Activated CD8-positive, alpha-beta memory T cell treated with anti-CD3 and anti-CD28 coated beads, Interleukin-2, amount 10 ng/mL, durations not matched to agents 7 days and 5 days (primary cell): Measurements from ENCODE around the gene MRPL9. TPM values are rescaled to one million over a fixed set of nuclear protein-coding genes. Genes with fewer than 3 reads are reported as not detected.
A peak's percentile ranks its signal among the peaks of the same experiment; 100 is the strongest.

Source experiments
- ATAC-seq: fragments of 150-1000 bp; cut with Tn5 transposase; one replicate; pipeline ENCODE4 v1.10.0; 2021; ENCODE audit warnings: moderate library complexity
- CTCF ChIA-PET: fragments of 350-600 bp; sonication (Branson Sonifier 250); formaldehyde crosslinking; loops from one replicate; lab custom pipeline; 2021; ENCODE audit warnings: antibody characterized with exemption; lab: Charles Lee
- DNase-seq: peaks from one replicate; pipeline ENCODE4 v3.0.0-alpha.2; 2020
- H3K27ac Mint-ChIP-seq: one replicate; pipeline ENCODE4 v1.8.0; 2021; ENCODE audit warnings: mild to moderate bottlenecking, mixed read lengths
- H3K27me3 Mint-ChIP-seq: one replicate; pipeline ENCODE4 v1.8.0; 2021; ENCODE audit warnings: mixed read lengths
- H3K36me3 Mint-ChIP-seq: one replicate; pipeline ENCODE4 v1.8.0; 2021; ENCODE audit warnings: mild to moderate bottlenecking, mixed read lengths
- H3K4me1 Mint-ChIP-seq: one replicate; pipeline ENCODE4 v1.8.0; 2021; ENCODE audit warnings: mixed read lengths
- H3K4me3 Mint-ChIP-seq: one replicate; pipeline ENCODE4 v1.8.0; 2021; ENCODE audit warnings: mild to moderate bottlenecking, moderate library complexity, mixed read lengths
- H3K9me3 Mint-ChIP-seq: one replicate; pipeline ENCODE4 v1.8.0; 2022; ENCODE audit warnings: low read depth, mixed read lengths
- total RNA-seq, 2 experiments: library from RNA; stranded (reverse); gene quantifications; one replicate each; pipeline ENCODE4 v1.2.3, GENCODE V29; 2021

Gene MRPL9
- 100 to 1,000 TPM; 111 to 127 TPM for total RNA-seq

GRCh38 chr1:151762941-151763921 lies at the start of gene MRPL9:
TSS of gene MRPL9 (minus strand) at chr1:151763496. CDS start at chr1:151763479, 17 bp downstream.
- CTCF ChIA-PET, result interaction anchor here (0.8 to 1.9 kb wide), 10 partner anchors 15 to 228 kb away, joined by 3 to 7 read pairs (median 4); partner anchors contain the start of gene C2CD4D
- H3K9me3 Mint-ChIP-seq, result no peaks in the 10 kb centered on the region
- H3K4me3 Mint-ChIP-seq, result peak within 1 kb of the TSS; percentile 93
- H3K36me3 Mint-ChIP-seq, result peaks cover 26% of the 10 kb centered on the region
- ATAC-seq (peak; percentile 99), DNase-seq (peak; percentile 91)
- H3K4me1 Mint-ChIP-seq, result peaks cover 33% of the 10 kb centered on the region
- H3K27me3 Mint-ChIP-seq, result no peaks in the 10 kb centered on the region
- peak within 1 kb of the TSS; percentile 98 for H3K27ac Mint-ChIP-seq

GRCh38 chr1:151811181-151811580 lies 47.9 kb upstream of the MRPL9 start:
- no peak overlapping the region for H3K4me3 Mint-ChIP-seq
- H3K27ac Mint-ChIP-seq, result no peak overlapping the region
- peaks cover 5% of the 10 kb centered on the region for H3K27me3 Mint-ChIP-seq
- no peak for DNase-seq
- peaks cover 25% of the 10 kb centered on the region for H3K4me1 Mint-ChIP-seq
- no peaks in the 10 kb centered on the region for H3K36me3 Mint-ChIP-seq
- CTCF ChIA-PET, result interaction anchor here (1.4 to 1.6 kb wide), 2 partner anchors 9 to 25 kb away, joined by 4 read pairs; no protein-coding TSS in a partner anchor
- ATAC-seq, result no peak
- H3K9me3 Mint-ChIP-seq, result no peaks in the 10 kb centered on the region

- DNase-seq (no peak), ATAC-seq (no peak)
- Mint-ChIP-seq H3K4me3 (no peak overlapping the region), H3K9me3 (no peaks in the 10 kb centered on the region), H3K27ac (no peak overlapping the region), H3K4me1 (peaks cover 14% of the 10 kb centered on the region), H3K36me3 (no peaks in the 10 kb centered on the region), H3K27me3 (peaks cover 6% of the 10 kb centered on the region)
- CTCF ChIA-PET, result interaction anchor here (0.7 kb wide), 1 partner anchor 8 kb away, joined by 4 read pairs; no protein-coding TSS in a partner anchor
Observed at GRCh38 chr1:151809985-151810556, 46.8 kb upstream of the MRPL9 start.

- Mint-ChIP-seq H3K36me3 (no peaks in the 10 kb centered on the region), H3K9me3 (no peaks in the 10 kb centered on the region), H3K4me1 (peaks cover 11% of the 10 kb centered on the region), H3K4me3 (no peak overlapping the region), H3K27ac (no peak overlapping the region), H3K27me3 (peaks cover 6% of the 10 kb centered on the region)
- CTCF ChIA-PET, result interaction anchor here (0.8 kb wide), 1 partner anchor 21 kb away, joined by 3 read pairs; no protein-coding TSS in a partner anchor
- DNase-seq (no peak), ATAC-seq (no peak)
Observed at GRCh38 chr1:151809290-151809984, 46.1 kb upstream of the MRPL9 start.

GRCh38 chr1:151807766-151808165 lies 44.5 kb upstream of the MRPL9 start:
- Mint-ChIP-seq H3K27me3 (peaks cover 6% of the 10 kb centered on the region), H3K9me3 (no peaks in the 10 kb centered on the region), H3K27ac (no peak overlapping the region), H3K4me1 (peaks cover 5% of the 10 kb centered on the region), H3K4me3 (no peak overlapping the region), H3K36me3 (no peaks in the 10 kb centered on the region)
- ATAC-seq, result no peak
- CTCF ChIA-PET, result no interaction called here
- DNase-seq, result no peak

- CTCF ChIA-PET, result no interaction called here
- peaks cover 6% of the 10 kb centered on the region for H3K27me3 Mint-ChIP-seq
- no peaks in the 10 kb centered on the region for H3K4me1 Mint-ChIP-seq
- H3K36me3 Mint-ChIP-seq, result no peaks in the 10 kb centered on the region
- no peaks in the 10 kb centered on the region for H3K9me3 Mint-ChIP-seq
- DNase-seq (no peak), ATAC-seq (no peak)
- no peak overlapping the region for H3K27ac Mint-ChIP-seq
- H3K4me3 Mint-ChIP-seq, result no peak overlapping the region
Observed at GRCh38 chr1:151807131-151807530, 43.8 kb upstream of the MRPL9 start.

- DNase-seq (no peak), ATAC-seq (no peak)
- H3K27ac Mint-ChIP-seq, result no peak overlapping the region
- no peak overlapping the region for H3K4me3 Mint-ChIP-seq
- H3K4me1 Mint-ChIP-seq, result no peaks in the 10 kb centered on the region
- no peaks in the 10 kb centered on the region for H3K9me3 Mint-ChIP-seq
- peaks cover 6% of the 10 kb centered on the region for H3K27me3 Mint-ChIP-seq
- no peaks in the 10 kb centered on the region for H3K36me3 Mint-ChIP-seq
- CTCF ChIA-PET, result no interaction called here
Observed at GRCh38 chr1:151806170-151806569, 42.9 kb upstream of the MRPL9 start.

- Mint-ChIP-seq H3K4me1 (peaks cover 5% of the 10 kb centered on the region), H3K4me3 (no peak within 1 kb of the TSS), H3K27ac (no peak within 1 kb of the TSS), H3K9me3 (no peaks in the 10 kb centered on the region), H3K27me3 (peaks cover 10% of the 10 kb centered on the region), H3K36me3 (no peaks in the 10 kb centered on the region)
- no peak for DNase-seq
- CTCF ChIA-PET, result no interaction called here
- ATAC-seq, result no peak
Observed at GRCh38 chr1:151805066-151805820, 41.9 kb upstream of the MRPL9 start, which contains the start of gene LINGO4. TSS of gene LINGO4 (minus strand) at chr1:151805419. CDS start at chr1:151802704, 2,715 bp downstream.

- ATAC-seq, result no peak
- no peak overlapping the region for H3K27ac Mint-ChIP-seq
- H3K36me3 Mint-ChIP-seq, result no peaks in the 10 kb centered on the region
- H3K4me1 Mint-ChIP-seq, result peaks cover 9% of the 10 kb centered on the region
- no peak for DNase-seq
- CTCF ChIA-PET, result no interaction called here
- peaks cover 13% of the 10 kb centered on the region for H3K27me3 Mint-ChIP-seq
- H3K9me3 Mint-ChIP-seq, result no peaks in the 10 kb centered on the region
- no peak overlapping the region for H3K4me3 Mint-ChIP-seq
Observed at GRCh38 chr1:151803915-151804314, 40.6 kb upstream of the MRPL9 start.

- no peak for ATAC-seq
Observed at GRCh38 chr1:151803164-151803563, 39.9 kb upstream of the MRPL9 start.

GRCh38 chr1:151802372-151802771 lies 39.1 kb upstream of the MRPL9 start:
- DNase-seq (no peak), ATAC-seq (no peak)
- Mint-ChIP-seq H3K36me3 (no peaks in the 10 kb centered on the region), H3K9me3 (no peaks in the 10 kb centered on the region), H3K27me3 (peaks cover 13% of the 10 kb centered on the region), H3K27ac (no peak overlapping the region), H3K4me1 (peaks cover 9% of the 10 kb centered on the region), H3K4me3 (no peak overlapping the region)
- CTCF ChIA-PET, result interaction anchor here (0.8 to 1.6 kb wide), 7 partner anchors 13 to 209 kb away, joined by 3 to 7 read pairs (median 3); no protein-coding TSS in a partner anchor

More at GRCh38 chr1:151803164-151803563, 39.9 kb upstream of the MRPL9 start:
- Mint-ChIP-seq H3K4me3 (no peak overlapping the region), H3K27ac (no peak overlapping the region), H3K9me3 (no peaks in the 10 kb centered on the region), H3K27me3 (peaks cover 13% of the 10 kb centered on the region), H3K36me3 (no peaks in the 10 kb centered on the region), H3K4me1 (peaks cover 9% of the 10 kb centered on the region)
- no peak for DNase-seq
- CTCF ChIA-PET, result interaction anchor here (0.8 to 1.3 kb wide), 4 partner anchors 15 to 209 kb away, joined by 3 read pairs; no protein-coding TSS in a partner anchor

- Mint-ChIP-seq H3K36me3 (no peaks in the 10 kb centered on the region), H3K4me1 (peaks cover 9% of the 10 kb centered on the region), H3K9me3 (no peaks in the 10 kb centered on the region), H3K27me3 (peaks cover 13% of the 10 kb centered on the region), H3K27ac (no peak overlapping the region), H3K4me3 (no peak overlapping the region)
- CTCF ChIA-PET, result interaction anchor here (0.5 to 1.6 kb wide), 6 partner anchors 9 to 161 kb away, joined by 3 to 7 read pairs (median 4); no protein-coding TSS in a partner anchor
- DNase-seq, result no peak
- no peak for ATAC-seq
Observed at GRCh38 chr1:151801846-151802245, 38.5 kb upstream of the MRPL9 start.
